BJ (cell line): ENCODE results near the gene RABGAP1L. TPM values are rescaled to one million over a fixed set of nuclear protein-coding genes. Genes with fewer than 3 reads are reported as not detected.
"Not testable (repeated sequence)": the region's sequence is repeated elsewhere in the genome, so short reads cannot be mapped to it uniquely, and the experiment has no call there.

Experiments
- CTCF ChIA-PET: fragments of 350-600 bp; formaldehyde crosslinking; extraction: SDS; loops from one replicate; lab custom pipeline; 2021; ENCODE audit warnings: antibody characterized with exemption, inconsistent platforms; lab: Yijun Ruan, JAX
- POLR2A ChIA-PET: fragments of 300-600 bp; sonication (Branson Sonifier 250); formaldehyde crosslinking; extraction: SDS; loops from one replicate; lab custom pipeline; 2021; ENCODE audit warnings: antibody characterized with exemption; lab: Charles Lee
- DNase-seq: peaks from one replicate; pipeline ENCODE4 v3.0.0-alpha.2; 2011; ENCODE audit warnings: low read depth
- H3K27me3 ChIP-seq: 2 replicates; pipeline ENCODE4 v1.6.0; 2011; ENCODE audit warnings: low read length; ENCODE audit not compliant: control insufficient read depth, insufficient read depth
- H3K36me3 ChIP-seq: 2 replicates; pipeline ENCODE4 v1.5.1; 2011; ENCODE audit warnings: low read length; ENCODE audit not compliant: control insufficient read depth, insufficient read depth
- H3K4me3 ChIP-seq: 2 replicates; pipeline ENCODE4 v1.5.1; 2011; ENCODE audit warnings: low read depth, mild to moderate bottlenecking, control low read depth, low read length
- CTCF ChIP-seq: IDR thresholded peaks from 2 replicates; pipeline ENCODE4 v1.5.1; 2011; ENCODE audit warnings: low read depth, mild to moderate bottlenecking, control low read depth, inconsistent platforms, low read length, moderate library complexity; ENCODE audit not compliant: insufficient read depth
- polyA plus RNA-seq: library from polyadenylated mRNA; depleted of rRNA; stranded (reverse); fragments of >200 nt; gene quantifications from 2 replicates; pipeline ENCODE4 v1.2.3, GENCODE V29; 2011

The RABGAP1L gene
- polyA plus RNA-seq, 1 experiment: 15.9 TPM

- H3K4me3 ChIP-seq: no peak overlapping the region
- no peak for DNase-seq
- peaks cover 1% of the 10 kb centered on the region for H3K36me3 ChIP-seq
- no peak for TF ChIP-seq CTCF
- H3K27me3 ChIP-seq: no peaks in the 10 kb centered on the region
- ChIA-PET POLR2A (no interaction called here), CTCF (interaction anchor here (0.5 to 2.2 kb wide), 3 partner anchors 19 to 1750 kb away, joined by 3 to 5 read pairs (median 3); no protein-coding TSS in a partner anchor)
These were observed 84.2 kb downstream of the RABGAP1L start for GRCh38 chr1:174243451-174244000.

- no peaks in the 10 kb centered on the region for H3K27me3 ChIP-seq
- H3K4me3 ChIP-seq: no peak overlapping the region
- TF ChIP-seq CTCF: no peak
- DNase-seq: no peak
- POLR2A ChIA-PET: no interaction called here
- CTCF ChIA-PET: interaction anchor here (0.6 to 2.2 kb wide), 3 partner anchors 9 to 147 kb away, joined by 3 to 5 read pairs (median 3); no protein-coding TSS in a partner anchor
- H3K36me3 ChIP-seq: peaks cover 1% of the 10 kb centered on the region
These were observed 84.7 kb downstream of the RABGAP1L start for GRCh38 chr1:174244017-174244416.

- no peak for TF ChIP-seq CTCF
- Histone ChIP-seq H3K27me3 (no peaks in the 10 kb centered on the region), H3K4me3 (no peak overlapping the region), H3K36me3 (peaks cover 1% of the 10 kb centered on the region)
- no peak for DNase-seq
- POLR2A ChIA-PET: no interaction called here
- CTCF ChIA-PET: interaction anchor here (0.7 to 0.8 kb wide), 2 partner anchors 11 to 737 kb away, joined by 3 to 4 read pairs; no protein-coding TSS in a partner anchor
These were observed 88.2 kb downstream of the RABGAP1L start for GRCh38 chr1:174247472-174247871.

- Histone ChIP-seq H3K27me3 (no peaks in the 10 kb centered on the region), H3K36me3 (peaks cover 1% of the 10 kb centered on the region), H3K4me3 (no peak overlapping the region)
- ChIA-PET POLR2A (no interaction called here), CTCF (interaction anchor here (0.7 kb wide), 1 partner anchor 10 kb away, joined by 3 read pairs; no protein-coding TSS in a partner anchor)
- no peak for TF ChIP-seq CTCF
- no peak for DNase-seq
These were observed 88.7 kb downstream of the RABGAP1L start for GRCh38 chr1:174248041-174248440.

GRCh38 chr1:174256386-174256785, 97.1 kb downstream of the RABGAP1L start:
- CTCF ChIA-PET: interaction anchor here (1.2 kb wide), 1 partner anchor 488 kb away, joined by 4 read pairs; no protein-coding TSS in a partner anchor
- H3K27me3 ChIP-seq, DNase-seq, POLR2A ChIA-PET, H3K4me3 ChIP-seq, H3K36me3 ChIP-seq: not testable (repeated sequence)
